ENCODE measurements around the gene MAPK4. TPM values are rescaled to one million over a fixed set of nuclear protein-coding genes. Genes with fewer than 3 reads are reported as not detected.

MAPK4 gene
- total and polyA plus RNA-seq, 9 donors, result 0.80 to 21.7 (median 3.4) TPM

DNA sequence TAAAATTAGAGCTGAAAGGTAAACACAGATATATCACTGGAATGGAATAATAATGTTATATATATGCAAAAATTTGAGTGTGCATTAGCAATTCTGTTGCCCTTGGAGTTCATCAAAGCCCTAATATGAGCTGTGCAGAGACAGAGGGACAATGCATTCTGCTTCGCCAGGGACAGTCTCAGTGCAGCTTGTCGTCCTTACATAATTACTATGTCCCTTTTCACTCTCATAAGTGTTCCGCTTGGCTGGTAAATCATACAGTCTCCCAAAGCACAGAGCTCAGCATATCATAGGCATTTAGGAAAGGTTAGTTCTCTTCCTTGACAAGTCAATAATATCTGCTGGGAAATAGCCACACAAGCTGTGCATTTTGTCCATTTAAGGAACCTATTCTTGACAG lies 30.7 kb downstream of the MAPK4 start:
- H3K4me3 ChIP-seq, result no peak overlapping the region
- H3K9me3 ChIP-seq, result no peaks in the 10 kb centered on the region
- 89 to 90% (median 89%) methylated on average over 3 of the region's 3 CpGs for WGBS, 3 donors
- H3K27ac ChIP-seq, result no peak overlapping the region
- H3K36me3 ChIP-seq, result no peaks in the 10 kb centered on the region
- DNase-seq, result no peak
- no peak for TF ChIP-seq EP300 (IDR thresholded peaks at IDR 0.05)
- TF ChIP-seq, protein P1, sequence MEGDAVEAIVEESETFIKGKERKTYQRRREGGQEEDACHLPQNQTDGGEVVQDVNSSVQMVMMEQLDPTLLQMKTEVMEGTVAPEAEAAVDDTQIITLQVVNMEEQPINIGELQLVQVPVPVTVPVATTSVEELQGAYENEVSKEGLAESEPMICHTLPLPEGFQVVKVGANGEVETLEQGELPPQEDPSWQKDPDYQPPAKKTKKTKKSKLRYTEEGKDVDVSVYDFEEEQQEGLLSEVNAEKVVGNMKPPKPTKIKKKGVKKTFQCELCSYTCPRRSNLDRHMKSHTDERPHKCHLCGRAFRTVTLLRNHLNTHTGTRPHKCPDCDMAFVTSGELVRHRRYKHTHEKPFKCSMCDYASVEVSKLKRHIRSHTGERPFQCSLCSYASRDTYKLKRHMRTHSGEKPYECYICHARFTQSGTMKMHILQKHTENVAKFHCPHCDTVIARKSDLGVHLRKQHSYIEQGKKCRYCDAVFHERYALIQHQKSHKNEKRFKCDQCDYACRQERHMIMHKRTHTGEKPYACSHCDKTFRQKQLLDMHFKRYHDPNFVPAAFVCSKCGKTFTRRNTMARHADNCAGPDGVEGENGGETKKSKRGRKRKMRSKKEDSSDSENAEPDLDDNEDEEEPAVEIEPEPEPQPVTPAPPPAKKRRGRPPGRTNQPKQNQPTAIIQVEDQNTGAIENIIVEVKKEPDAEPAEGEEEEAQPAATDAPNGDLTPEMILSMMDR (IDR thresholded peaks at IDR 0.05), result no peak
- H3K4me1 ChIP-seq (ENCODE audit: insufficient read depth), result no peaks in the 10 kb centered on the region
- intact Hi-C loops (cut with DNase I), result no loop called here
- no peaks in the 10 kb centered on the region for H3K27me3 ChIP-seq

DNA sequence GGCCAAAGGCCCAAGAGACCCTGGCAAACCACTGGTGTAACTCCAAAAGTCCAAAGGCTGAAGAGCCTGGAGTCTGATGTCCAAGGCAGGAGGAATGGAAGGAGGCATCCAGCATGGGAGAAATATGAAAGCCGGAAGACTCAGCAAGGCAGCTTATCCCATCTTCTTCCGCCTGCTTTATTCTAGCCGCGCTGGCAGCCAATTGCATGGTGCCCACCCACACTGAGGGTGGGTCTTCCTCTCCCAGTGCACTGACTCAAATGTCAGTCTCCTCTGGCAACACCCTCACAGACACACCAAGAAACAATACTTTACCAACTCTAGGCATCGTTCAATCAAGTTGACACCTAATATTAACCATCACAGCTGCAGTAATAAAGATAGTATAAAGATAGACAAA lies 34.1 kb downstream of the MAPK4 start:
- H3K27ac ChIP-seq, result no peak overlapping the region
- TF ChIP-seq EP300 (IDR thresholded peaks at IDR 0.05) (no peak), POLR2A (IDR thresholded peaks at IDR 0.05) (no peak)
- TF ChIP-seq, protein P1 (IDR thresholded peaks at IDR 0.05), result no peak
- no peaks in the 10 kb centered on the region for H3K4me1 ChIP-seq (ENCODE audit: insufficient read depth)
- H3K4me3 ChIP-seq, result no peak overlapping the region
- no peak for DNase-seq
- intact Hi-C loops (cut with DNase I), result no loop called here
- no peaks in the 10 kb centered on the region for H3K27me3 ChIP-seq
- WGBS, 3 donors, result 91 to 95% (median 94%) methylated on average over 5 of the region's 5 CpGs
- H3K36me3 ChIP-seq, result no peaks in the 10 kb centered on the region
- no peaks in the 10 kb centered on the region for H3K9me3 ChIP-seq

DNA sequence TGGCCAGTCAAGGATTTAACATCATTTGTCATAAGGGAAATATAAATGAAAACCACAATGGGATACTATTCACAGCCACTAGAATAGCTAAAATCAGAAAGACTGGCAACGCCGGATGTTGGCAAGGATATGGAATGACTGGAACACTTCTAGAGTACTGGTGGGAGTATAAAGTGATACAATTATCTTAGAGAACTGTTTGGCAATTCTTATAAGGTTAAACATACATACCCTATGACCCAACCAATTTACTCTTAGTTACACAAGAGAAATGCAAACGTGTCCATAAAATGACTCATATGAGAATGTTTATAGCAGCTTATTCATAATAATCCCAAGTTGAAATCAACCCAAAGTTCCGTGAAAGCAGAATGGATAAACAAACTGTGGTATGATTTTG lies 35.1 kb downstream of the MAPK4 start:
- TF ChIP-seq, protein P1 (IDR thresholded peaks at IDR 0.05), result no peak
- TF ChIP-seq EP300 (IDR thresholded peaks at IDR 0.05), result no peak
- TF ChIP-seq POLR2A (IDR thresholded peaks at IDR 0.05), result no peak
- H3K4me3 ChIP-seq, result no peak overlapping the region
- no peaks in the 10 kb centered on the region for H3K27me3 ChIP-seq
- H3K36me3 ChIP-seq, result no peaks in the 10 kb centered on the region
- intact Hi-C loops (cut with DNase I), result no loop called here
- H3K9me3 ChIP-seq, result no peaks in the 10 kb centered on the region
- DNase-seq, result no peak
- H3K4me1 ChIP-seq (ENCODE audit: insufficient read depth), result no peaks in the 10 kb centered on the region
- no peak overlapping the region for H3K27ac ChIP-seq
- 57 to 65% (median 62%) methylated on average over 4 of the region's 4 CpGs for WGBS, 3 donors

DNA sequence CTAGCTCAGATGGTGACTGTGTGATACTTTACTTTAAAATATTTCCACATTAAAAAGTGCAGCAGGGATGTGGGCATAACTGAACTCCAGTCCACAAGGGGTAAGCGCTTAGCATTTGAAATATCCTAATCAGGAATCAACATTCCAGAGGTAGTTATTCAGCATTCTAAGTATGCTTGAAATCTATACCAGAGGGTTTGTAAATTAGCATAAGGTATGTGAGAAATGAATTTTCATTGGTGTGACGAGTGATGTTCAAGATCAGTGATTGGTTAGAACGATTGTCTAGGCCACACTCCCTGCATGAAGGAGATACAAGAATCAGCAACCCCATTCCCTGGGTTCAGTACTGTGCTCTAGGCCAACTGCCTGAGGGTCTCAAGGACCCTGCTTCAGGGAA lies 42.6 kb downstream of the MAPK4 start:
- WGBS, 3 donors, result 79 to 82% (median 79%) methylated on average over 3 of the region's 3 CpGs
- H3K4me3 ChIP-seq, result no peak overlapping the region
- H3K4me1 ChIP-seq (ENCODE audit: insufficient read depth), result no peaks in the 10 kb centered on the region
- DNase-seq, result no peak
- no peaks in the 10 kb centered on the region for H3K27me3 ChIP-seq
- no peak overlapping the region for H3K27ac ChIP-seq
- TF ChIP-seq POLR2A (IDR thresholded peaks at IDR 0.05) (no peak), EP300 (IDR thresholded peaks at IDR 0.05) (no peak)
- TF ChIP-seq, protein P1 (IDR thresholded peaks at IDR 0.05), result no peak
- intact Hi-C loops (cut with DNase I), result no loop called here
- H3K9me3 ChIP-seq, result no peaks in the 10 kb centered on the region
- H3K36me3 ChIP-seq, result no peaks in the 10 kb centered on the region

DNA sequence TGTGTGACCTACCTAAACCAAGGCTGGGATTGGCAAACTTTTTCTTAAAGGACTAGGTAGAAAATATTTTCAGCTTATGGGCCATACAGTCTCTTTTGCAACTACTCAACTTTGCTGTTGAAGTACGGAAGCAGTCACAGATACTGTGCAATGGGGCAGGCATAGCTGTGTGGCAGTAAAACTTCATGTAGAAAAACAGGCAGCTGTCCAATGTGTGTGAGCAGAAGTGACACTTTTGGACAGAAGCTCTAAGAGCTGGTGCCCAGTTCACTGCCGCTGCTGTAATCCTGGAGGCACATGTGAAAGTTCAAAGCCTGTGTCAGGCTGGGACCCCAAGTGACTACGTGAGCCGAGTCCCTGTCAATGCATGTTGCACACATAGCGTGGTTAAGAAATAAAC lies 46.7 kb downstream of the MAPK4 start:
- no peak for TF ChIP-seq POLR2A (IDR thresholded peaks at IDR 0.05)
- TF ChIP-seq EP300 (IDR thresholded peaks at IDR 0.05), result no peak
- TF ChIP-seq, protein P1 (IDR thresholded peaks at IDR 0.05), result no peak
- Histone ChIP-seq H3K27ac (no peak overlapping the region), H3K36me3 (no peaks in the 10 kb centered on the region), H3K4me1 (ENCODE audit: insufficient read depth) (no peaks in the 10 kb centered on the region), H3K27me3 (no peaks in the 10 kb centered on the region), H3K9me3 (no peaks in the 10 kb centered on the region), H3K4me3 (no peak overlapping the region)
- DNase-seq, result no peak
- intact Hi-C loops (cut with DNase I), result no loop called here
- WGBS, 3 donors, result 84 to 96% (median 90%) methylated on average over 5 of the region's 5 CpGs
